Lower lobe of right lung (tissue), 2 donors: Measurements from ENCODE around the gene TAPBPL. TPM values are rescaled to one million over a fixed set of nuclear protein-coding genes. Genes with fewer than 3 reads are reported as not detected.
"Not testable (repeated sequence)": the region's sequence is repeated elsewhere in the genome, so short reads cannot be mapped to it uniquely, and the experiment has no call there.

Source experiments
- ATAC-seq, 2 donors: fragments of 200-7000 bp; cut with Tn5 transposase; one replicate each; pipeline ENCODE4 v1.9.1; 2020 to 2022; ENCODE audit warnings: mild to moderate bottlenecking in 2 of 2, moderate library complexity in 2 of 2
- DNase-seq: peaks from one replicate; pipeline ENCODE4 v3.0.0-alpha.2; 2020
- H3K27ac ChIP-seq: fragments of 200-600 bp; one replicate; pipeline ENCODE4 v1.8.0; 2022
- H3K27me3 ChIP-seq: fragments of 200-600 bp; one replicate; pipeline ENCODE4 v1.8.0; 2022; ENCODE audit warnings: low read depth
- H3K36me3 ChIP-seq: fragments of 200-600 bp; one replicate; pipeline ENCODE4 v1.8.0; 2022; ENCODE audit warnings: mild to moderate bottlenecking
- H3K4me1 ChIP-seq: fragments of 200-600 bp; one replicate; pipeline ENCODE4 v1.8.0; 2022
- H3K4me3 ChIP-seq: fragments of 200-600 bp; one replicate; pipeline ENCODE4 v1.8.0; 2022; ENCODE audit warnings: mild to moderate bottlenecking
- H3K9me3 ChIP-seq: fragments of 200-600 bp; one replicate; pipeline ENCODE4 v1.8.0; 2022
- intact Hi-C: fragments of 100-400 bp; cut with DNase I; formaldehyde crosslinking; loops from one replicate; pipeline ENCODE4 v1.11.0; 2022
- total RNA-seq: library from RNA; stranded (reverse); fragmentation: NEBNext Ultra II Directional; extraction: Animal tissue kit (Norgen Biotek cat#: 25700); gene quantifications from one replicate; pipeline ENCODE4 v1.2.1, GENCODE V29; 2021
- TF ChIP-seq, protein P1 (sequence below): fragments of 200-600 bp; IDR thresholded peaks from one replicate; pipeline ENCODE4 v1.8.0; 2022; ENCODE audit warnings: antibody characterized with exemption, mild to moderate bottlenecking
- donor health status: DM: no; HTN: yes; CAD: no; lungs with severe emphysema.

Gene TAPBPL
- total RNA-seq, 1 donor from 2014 or later, result 32.4 TPM

- ATAC-seq (no peak), DNase-seq (no peak)
- no peaks in the 10 kb centered on the region for H3K36me3 ChIP-seq
- no peaks in the 10 kb centered on the region for H3K27me3 ChIP-seq
- TF ChIP-seq, protein P1, sequence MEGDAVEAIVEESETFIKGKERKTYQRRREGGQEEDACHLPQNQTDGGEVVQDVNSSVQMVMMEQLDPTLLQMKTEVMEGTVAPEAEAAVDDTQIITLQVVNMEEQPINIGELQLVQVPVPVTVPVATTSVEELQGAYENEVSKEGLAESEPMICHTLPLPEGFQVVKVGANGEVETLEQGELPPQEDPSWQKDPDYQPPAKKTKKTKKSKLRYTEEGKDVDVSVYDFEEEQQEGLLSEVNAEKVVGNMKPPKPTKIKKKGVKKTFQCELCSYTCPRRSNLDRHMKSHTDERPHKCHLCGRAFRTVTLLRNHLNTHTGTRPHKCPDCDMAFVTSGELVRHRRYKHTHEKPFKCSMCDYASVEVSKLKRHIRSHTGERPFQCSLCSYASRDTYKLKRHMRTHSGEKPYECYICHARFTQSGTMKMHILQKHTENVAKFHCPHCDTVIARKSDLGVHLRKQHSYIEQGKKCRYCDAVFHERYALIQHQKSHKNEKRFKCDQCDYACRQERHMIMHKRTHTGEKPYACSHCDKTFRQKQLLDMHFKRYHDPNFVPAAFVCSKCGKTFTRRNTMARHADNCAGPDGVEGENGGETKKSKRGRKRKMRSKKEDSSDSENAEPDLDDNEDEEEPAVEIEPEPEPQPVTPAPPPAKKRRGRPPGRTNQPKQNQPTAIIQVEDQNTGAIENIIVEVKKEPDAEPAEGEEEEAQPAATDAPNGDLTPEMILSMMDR, result no peak
- peaks cover 15% of the 10 kb centered on the region for H3K4me1 ChIP-seq
- no peak overlapping the region for H3K4me3 ChIP-seq
- H3K27ac ChIP-seq, result no peak overlapping the region
- intact Hi-C loops, result no loop called here
- no peaks in the 10 kb centered on the region for H3K9me3 ChIP-seq
Observed at GRCh38 chr12:6425590-6426531, 26.0 kb upstream of the TAPBPL start.

- DNase-seq (no peak), ATAC-seq (no peak)
- no peaks in the 10 kb centered on the region for H3K27me3 ChIP-seq
- H3K36me3 ChIP-seq, result no peaks in the 10 kb centered on the region
- peaks cover 18% of the 10 kb centered on the region for H3K4me1 ChIP-seq
- TF ChIP-seq, protein P1, result no peak
- no peaks in the 10 kb centered on the region for H3K9me3 ChIP-seq
- intact Hi-C loops, result no loop called here
- no peak overlapping the region for H3K27ac ChIP-seq
- H3K4me3 ChIP-seq, result no peak overlapping the region
Observed at GRCh38 chr12:6426882-6427671, 24.8 kb upstream of the TAPBPL start.

- DNase-seq, H3K4me3 ChIP-seq, H3K9me3 ChIP-seq, H3K27me3 ChIP-seq, intact Hi-C loops, ATAC-seq, H3K36me3 ChIP-seq, H3K27ac ChIP-seq: not testable (repeated sequence)
- H3K4me1 ChIP-seq, result peaks cover 18% of the 10 kb centered on the region
Observed at GRCh38 chr12:6427796-6428195, 24.0 kb upstream of the TAPBPL start.

DNA sequence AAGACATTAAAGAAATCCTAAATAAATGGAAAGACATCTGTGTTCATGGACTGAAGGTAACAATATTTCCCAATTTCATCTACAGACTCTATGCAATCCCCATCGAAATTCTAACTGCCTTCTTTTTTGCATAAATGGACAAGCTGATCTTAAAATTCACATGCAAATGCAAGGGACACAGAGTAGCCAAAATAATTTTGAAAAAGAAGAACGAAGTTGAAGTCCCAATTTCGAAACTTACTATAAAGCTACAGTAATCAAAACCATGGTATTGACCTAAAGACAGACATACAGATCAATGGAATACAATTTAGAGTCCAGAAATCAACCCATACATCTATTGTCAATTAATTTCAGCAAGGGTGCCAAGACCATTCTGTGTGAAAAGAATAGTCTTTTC, 23.5 kb upstream of the TAPBPL start:
- Histone ChIP-seq H3K9me3 (no peaks in the 10 kb centered on the region), H3K36me3 (no peaks in the 10 kb centered on the region), H3K4me1 (peaks cover 18% of the 10 kb centered on the region), H3K27me3 (no peaks in the 10 kb centered on the region), H3K27ac (no peak overlapping the region), H3K4me3 (no peak overlapping the region)
- TF ChIP-seq, protein P1, result no peak
- ATAC-seq (no peak), DNase-seq (no peak)
- intact Hi-C loops, result no loop called here

GRCh38 chr12:6430124-6430989, 21.5 kb upstream of the TAPBPL start:
- TF ChIP-seq, protein P1, result no peak
- Histone ChIP-seq H3K36me3 (no peaks in the 10 kb centered on the region), H3K9me3 (no peaks in the 10 kb centered on the region), H3K4me1 (peaks cover 13% of the 10 kb centered on the region), H3K27me3 (no peaks in the 10 kb centered on the region), H3K4me3 (peak overlapping the region; percentile 17), H3K27ac (peak overlapping the region; percentile 74)
- peak; percentile 86 for DNase-seq
- intact Hi-C loops, result no loop called here
- peak; percentile 93 to 94 for ATAC-seq
